Common myeloid progenitor, CD34-positive (primary cell): ENCODE results near the gene RET.

Experiments
- CTCF ChIA-PET: fragments of 350-600 bp; sonication (Branson Sonifier 250); formaldehyde crosslinking; loops from one replicate; lab custom pipeline; 2021; ENCODE audit warnings: antibody characterized with exemption; lab: Charles Lee
- POLR2A ChIA-PET: fragments of 350-600 bp; sonication (Branson Sonifier 250); formaldehyde crosslinking; loops from one replicate; lab custom pipeline; 2021; ENCODE audit warnings: antibody characterized with exemption; lab: Charles Lee
- DNase-seq, 3 donors: peaks; one replicate each; pipeline versions ENCODE4 v3.0.0 to v3.0.0-alpha.2; 2013
- H3K27ac ChIP-seq, 2 experiments: 1 replicate in 1 of 2; 2 replicates in 1 of 2; pipeline ENCODE4 v1.7.0; 2013; ENCODE audit warnings: inconsistent platforms in 2 of 2, low read length in 2 of 2, mild to moderate bottlenecking in 2 of 2, low read depth in 1 of 2, moderate library complexity in 1 of 2; ENCODE audit not compliant: severe bottlenecking in 2 of 2, insufficient read depth in 1 of 2, poor library complexity in 1 of 2
- H3K27me3 ChIP-seq, 5 experiments: replicated peaks in 2 of 5; 1 replicate in 3 of 5; 2 replicates in 2 of 5; pipeline versions ENCODE4 v1.6.1 to v1.7.0; 2013; ENCODE audit warnings: low read length in 4 of 5, mild to moderate bottlenecking in 2 of 5, moderate library complexity in 2 of 5, inconsistent platforms in 1 of 5; ENCODE audit not compliant: insufficient read depth in 5 of 5, control insufficient read depth in 4 of 5
- H3K36me3 ChIP-seq, 4 experiments: 1 replicate in 2 of 4; 2 replicates in 2 of 4; pipeline versions ENCODE4 v1.6.1 to v1.7.0; 2013; ENCODE audit warnings: low read length in 3 of 4, control low read depth in 1 of 4, mild to moderate bottlenecking in 1 of 4; ENCODE audit not compliant: control insufficient read depth in 4 of 4, insufficient read depth in 4 of 4
- H3K4me1 ChIP-seq, 4 experiments: 1 replicate in 3 of 4; 2 replicates in 1 of 4; pipeline versions ENCODE4 v1.6.1 to v1.7.1; 2013; ENCODE audit warnings: low read length in 3 of 4, mild to moderate bottlenecking in 3 of 4, control low read depth in 1 of 4, inconsistent platforms in 1 of 4, moderate library complexity in 1 of 4; ENCODE audit not compliant: control insufficient read depth in 4 of 4, insufficient read depth in 4 of 4; ENCODE audit errors: control extremely low read depth in 1 of 4
- H3K4me3 ChIP-seq, 7 experiments: 1 replicate in 4 of 7; 2 replicates in 3 of 7; pipeline versions ENCODE4 v1.5.1 to v1.7.0; 2013; ENCODE audit warnings: mild to moderate bottlenecking in 7 of 7, low read length in 6 of 7, moderate library complexity in 6 of 7, inconsistent platforms in 2 of 7, low read depth in 2 of 7, control low read depth in 1 of 7; ENCODE audit not compliant: insufficient read depth in 4 of 7, control insufficient read depth in 1 of 7; ENCODE audit errors: extremely low read depth in 1 of 7
- H3K9me3 ChIP-seq, 5 experiments: 1 replicate in 4 of 5; 2 replicates in 1 of 5; pipeline versions ENCODE4 v1.6.1 to v1.7.1; 2013; ENCODE audit warnings: low read length in 4 of 5, mild to moderate bottlenecking in 2 of 5, inconsistent platforms in 1 of 5, low read depth in 1 of 5, moderate library complexity in 1 of 5; ENCODE audit not compliant: control insufficient read depth in 4 of 5, insufficient read depth in 2 of 5; ENCODE audit errors: control extremely low read depth in 1 of 5
- WGBS: methylation state at CpG from one replicate; pipeline ENCODE4 v1.1.5; 2013; ENCODE audit not compliant: insufficient coverage; 5-methylcytosine and 5-hydroxymethylcytosine counted together

Gene RET

GRCh38 chr10:43160046-43160920 is 83.4 kb downstream of the RET start:
- no CpG with 5 or more reads among the region's 1 CpG for WGBS
- H3K4me3 ChIP-seq, result no peak overlapping the region
- CTCF ChIA-PET, result interaction anchor here (1.8 to 6.0 kb wide), 3 partner anchors 9 to 39 kb away, joined by 5 to 29 read pairs (median 6); no protein-coding TSS in a partner anchor
- POLR2A ChIA-PET, result interaction anchor here (0.6 to 1.0 kb wide), 2 partner anchors 10 to 14 kb away, joined by 3 read pairs; no protein-coding TSS in a partner anchor
- DNase-seq, result peak; percentile 46 to 90 (median 83)
- no peaks in the 10 kb centered on the region for H3K9me3 ChIP-seq
- H3K36me3 ChIP-seq, result peaks cover 8 to 33% (median 20%) of the 10 kb centered on the region in 4 experiments
- no peaks in the 10 kb centered on the region for H3K27me3 ChIP-seq
- H3K27ac ChIP-seq, result no peak overlapping the region
- peaks cover 0 to 38% (median 12%) of the 10 kb centered on the region in 4 experiments for H3K4me1 ChIP-seq

- CTCF ChIA-PET, result interaction anchor here (1.1 to 6.0 kb wide), 4 partner anchors 10 to 20 kb away, joined by 3 to 29 read pairs (median 6); no protein-coding TSS in a partner anchor
These were observed 84.0 kb downstream of the RET start for GRCh38 chr10:43160921-43161255.

GRCh38 chr10:43162604-43163003 is 85.7 kb downstream of the RET start:
- DNase-seq, result no peak
- Histone ChIP-seq H3K27ac (no peak overlapping the region), H3K36me3 (peaks cover 8 to 32% (median 17%) of the 10 kb centered on the region in 4 experiments), H3K4me3 (no peak overlapping the region), H3K27me3 (no peaks in the 10 kb centered on the region), H3K4me1 (peaks cover 0 to 37% (median 10%) of the 10 kb centered on the region in 4 experiments), H3K9me3 (no peaks in the 10 kb centered on the region)
- POLR2A ChIA-PET, result no interaction called here
- 91% methylated on average over 1 of the region's 1 CpG for WGBS
- CTCF ChIA-PET, result interaction anchor here (1.0 to 6.0 kb wide), 4 partner anchors 8 to 17 kb away, joined by 3 to 29 read pairs (median 5); no protein-coding TSS in a partner anchor

More at GRCh38 chr10:43160921-43161255, 84.0 kb downstream of the RET start:
- Histone ChIP-seq H3K4me3 (no peak overlapping the region), H3K9me3 (no peaks in the 10 kb centered on the region), H3K4me1 (peaks cover 0 to 38% (median 12%) of the 10 kb centered on the region in 4 experiments), H3K27ac (no peak overlapping the region), H3K36me3 (peaks cover 8 to 32% (median 19%) of the 10 kb centered on the region in 4 experiments), H3K27me3 (no peaks in the 10 kb centered on the region)
- WGBS, result no CpG with 5 or more reads among the region's 2 CpGs
- DNase-seq, result no peak
- POLR2A ChIA-PET, result no interaction called here

- Histone ChIP-seq H3K4me1 (peaks cover 0 to 25% (median 6%) of the 10 kb centered on the region in 4 experiments), H3K9me3 (no peaks in the 10 kb centered on the region), H3K4me3 (no peak overlapping the region), H3K27ac (no peak overlapping the region), H3K27me3 (no peaks in the 10 kb centered on the region), H3K36me3 (peaks cover 14 to 45% (median 24%) of the 10 kb centered on the region in 4 experiments)
- POLR2A ChIA-PET, result no interaction called here
- WGBS, result 100% methylated on average over 1 of the region's 6 CpGs
- DNase-seq, result no peak
- CTCF ChIA-PET, result no interaction called here
These were observed 89.5 kb downstream of the RET start for GRCh38 chr10:43166207-43166879.

- no peak for DNase-seq
- peaks cover 0 to 19% (median 6%) of the 10 kb centered on the region in 4 experiments for H3K4me1 ChIP-seq
- H3K27ac ChIP-seq, result no peak overlapping the region
- no peak overlapping the region for H3K4me3 ChIP-seq
- no peaks in the 10 kb centered on the region for H3K27me3 ChIP-seq
- ChIA-PET CTCF (interaction anchor here (1.6 kb wide), 1 partner anchor 31 kb away, joined by 3 read pairs; no protein-coding TSS in a partner anchor), POLR2A (no interaction called here)
- H3K9me3 ChIP-seq, result no peaks in the 10 kb centered on the region
- H3K36me3 ChIP-seq, result peaks cover 9 to 44% (median 20%) of the 10 kb centered on the region in 4 experiments
These were observed 90.1 kb downstream of the RET start for GRCh38 chr10:43166880-43167497.

GRCh38 chr10:43167498-43167889 is 90.6 kb downstream of the RET start:
- no peak for DNase-seq
- ChIA-PET POLR2A (no interaction called here), CTCF (interaction anchor here (1.6 kb wide), 1 partner anchor 31 kb away, joined by 3 read pairs; no protein-coding TSS in a partner anchor)
- Histone ChIP-seq H3K27me3 (no peaks in the 10 kb centered on the region), H3K4me1 (peaks cover 0 to 16% (median 3%) of the 10 kb centered on the region in 4 experiments), H3K9me3 (no peaks in the 10 kb centered on the region), H3K4me3 (no peak overlapping the region), H3K36me3 (peaks cover 8 to 41% (median 19%) of the 10 kb centered on the region in 4 experiments), H3K27ac (no peak overlapping the region)
- no CpG with 5 or more reads among the region's 2 CpGs for WGBS
